AG04450 (cell line): ENCODE results near the gene HOXD4. TPM values are rescaled to one million over a fixed set of nuclear protein-coding genes. Genes with fewer than 3 reads are reported as not detected.

Source experiments
- CTCF ChIA-PET: fragments of 300-600, 350-600 bp; formaldehyde crosslinking; extraction: SDS; loops from one replicate; lab custom pipeline; 2022; ENCODE audit warnings: antibody characterized with exemption, inconsistent platforms; lab: Charles Lee
- POLR2A ChIA-PET: fragments of 350-600 bp; formaldehyde crosslinking; extraction: SDS; loops from one replicate; lab custom pipeline; 2021; ENCODE audit warnings: antibody characterized with exemption, inconsistent platforms; lab: Yijun Ruan, JAX
- DNase-seq: peaks from one replicate; pipeline ENCODE4 v3.0.0-alpha.2; 2011; ENCODE audit warnings: low read depth, low spot score
- H3K27ac ChIP-seq: one replicate; pipeline ENCODE4 v1.5.1; 2012; ENCODE audit warnings: low read depth, low read length, control low read depth
- H3K27me3 ChIP-seq: one replicate; pipeline ENCODE4 v1.6.0; 2012; ENCODE audit warnings: low read length; ENCODE audit not compliant: control insufficient read depth, insufficient read depth
- H3K4me3 ChIP-seq: 2 replicates; pipeline ENCODE4 v1.5.1; 2011; ENCODE audit warnings: mild to moderate bottlenecking, low read depth, low read length, control low read depth
- H3K9me3 ChIP-seq: 2 replicates; pipeline ENCODE4 v1.5.1; 2012; ENCODE audit warnings: low read length; ENCODE audit not compliant: control insufficient read depth, insufficient read depth
- polyA plus RNA-seq: library from polyadenylated mRNA; depleted of rRNA; stranded (reverse); fragments of >200 nt; gene quantifications from 2 replicates; pipeline ENCODE4 v1.2.3, GENCODE V29; 2011
- TF ChIP-seq, protein P1 (sequence below): IDR thresholded peaks from 2 replicates; pipeline ENCODE4 v1.5.1; 2011; ENCODE audit warnings: low read depth, low read length, control low read depth, inconsistent platforms

HOXD4 gene
- polyA plus RNA-seq, 1 experiment = not detected

DNA sequence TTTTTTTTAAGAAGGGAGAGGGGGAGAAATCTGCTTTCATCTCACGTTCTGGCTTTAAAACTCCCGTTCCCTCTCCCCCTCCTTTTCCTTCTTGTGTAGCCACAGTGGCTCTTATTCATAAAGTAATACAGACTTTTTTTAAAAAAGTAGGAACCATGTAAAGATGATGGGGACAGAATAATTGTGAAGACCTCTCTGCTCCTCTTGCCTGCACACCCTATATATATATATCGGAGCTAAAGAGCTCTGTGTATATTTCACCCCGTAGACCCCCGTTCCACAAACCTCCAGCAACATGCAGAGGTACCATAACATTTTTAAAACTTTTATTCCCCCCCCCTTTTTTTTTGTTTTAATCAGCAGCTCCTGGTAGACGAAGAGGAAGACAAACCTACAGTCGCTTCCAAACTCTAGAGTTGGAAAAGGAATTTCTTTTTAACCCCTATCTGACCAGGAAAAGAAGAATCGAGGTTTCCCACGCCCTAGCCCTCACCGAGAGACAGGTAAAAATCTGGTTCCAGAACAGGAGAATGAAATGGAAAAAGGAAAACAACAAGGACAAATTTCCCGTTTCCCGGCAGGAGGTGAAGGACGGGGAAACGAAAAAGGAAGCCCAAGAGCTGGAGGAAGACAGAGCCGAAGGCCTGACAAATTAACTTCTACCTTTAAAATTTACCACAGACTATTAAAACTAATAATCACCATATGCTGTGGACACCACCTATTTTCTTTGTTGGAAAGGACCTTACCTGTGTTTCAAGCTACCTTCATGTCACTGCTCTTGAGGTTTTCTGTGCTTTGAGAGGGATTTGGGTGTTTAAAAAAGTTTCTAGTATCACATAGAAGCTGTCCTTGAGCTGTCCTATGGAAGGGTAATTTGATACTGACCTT, 20.1 kb upstream of the HOXD4 start:
- TF ChIP-seq, protein P1, sequence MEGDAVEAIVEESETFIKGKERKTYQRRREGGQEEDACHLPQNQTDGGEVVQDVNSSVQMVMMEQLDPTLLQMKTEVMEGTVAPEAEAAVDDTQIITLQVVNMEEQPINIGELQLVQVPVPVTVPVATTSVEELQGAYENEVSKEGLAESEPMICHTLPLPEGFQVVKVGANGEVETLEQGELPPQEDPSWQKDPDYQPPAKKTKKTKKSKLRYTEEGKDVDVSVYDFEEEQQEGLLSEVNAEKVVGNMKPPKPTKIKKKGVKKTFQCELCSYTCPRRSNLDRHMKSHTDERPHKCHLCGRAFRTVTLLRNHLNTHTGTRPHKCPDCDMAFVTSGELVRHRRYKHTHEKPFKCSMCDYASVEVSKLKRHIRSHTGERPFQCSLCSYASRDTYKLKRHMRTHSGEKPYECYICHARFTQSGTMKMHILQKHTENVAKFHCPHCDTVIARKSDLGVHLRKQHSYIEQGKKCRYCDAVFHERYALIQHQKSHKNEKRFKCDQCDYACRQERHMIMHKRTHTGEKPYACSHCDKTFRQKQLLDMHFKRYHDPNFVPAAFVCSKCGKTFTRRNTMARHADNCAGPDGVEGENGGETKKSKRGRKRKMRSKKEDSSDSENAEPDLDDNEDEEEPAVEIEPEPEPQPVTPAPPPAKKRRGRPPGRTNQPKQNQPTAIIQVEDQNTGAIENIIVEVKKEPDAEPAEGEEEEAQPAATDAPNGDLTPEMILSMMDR = no peak
- DNase-seq = no peak
- CTCF ChIA-PET = interaction anchor here (0.6 to 5.0 kb wide), 16 partner anchors 9 to 1018 kb away, joined by 3 to 33 read pairs (median 5); no protein-coding TSS in a partner anchor
- Histone ChIP-seq H3K9me3 (peaks cover 4% of the 10 kb centered on the region; the same call in 1 of the 2 replicates), H3K27ac (no peak overlapping the region), H3K27me3 (peaks cover 88% of the 10 kb centered on the region), H3K4me3 (no peak overlapping the region)
- POLR2A ChIA-PET = no interaction called here

- H3K9me3 ChIP-seq = peaks cover 4% of the 10 kb centered on the region; the same call in 1 of the 2 replicates
- peaks cover 86% of the 10 kb centered on the region for H3K27me3 ChIP-seq
- H3K4me3 ChIP-seq = no peak overlapping the region
- no peak overlapping the region for H3K27ac ChIP-seq
- POLR2A ChIA-PET = no interaction called here
- TF ChIP-seq, protein P1 = no peak
- DNase-seq = no peak
- CTCF ChIA-PET = interaction anchor here (0.8 to 5.0 kb wide), 11 partner anchors 8 to 1017 kb away, joined by 3 to 33 read pairs (median 7); no protein-coding TSS in a partner anchor
Measured at GRCh38 chr2:176131848-176132158, 19.5 kb upstream of the HOXD4 start.

GRCh38 chr2:176132205-176133171, 18.9 kb upstream of the HOXD4 start:
- H3K4me3 ChIP-seq = peak overlapping the region; percentile 35
- POLR2A ChIA-PET = interaction anchor here (0.6 kb wide), 1 partner anchor 522 kb away, joined by 7 read pairs; no protein-coding TSS in a partner anchor

GRCh38 chr2:176133389-176133788, 18.0 kb upstream of the HOXD4 start:
- Histone ChIP-seq H3K4me3 (no peak overlapping the region), H3K27me3 (peaks cover 88% of the 10 kb centered on the region), H3K27ac (no peak overlapping the region), H3K9me3 (peaks cover 8% of the 10 kb centered on the region; the same call in 1 of the 2 replicates)
- TF ChIP-seq, protein P1 = no peak
- ChIA-PET POLR2A (interaction anchor here (0.6 kb wide), 1 partner anchor 521 kb away, joined by 7 read pairs; no protein-coding TSS in a partner anchor), CTCF (interaction anchor here (0.7 to 5.0 kb wide), 8 partner anchors 7 to 681 kb away, joined by 3 to 31 read pairs (median 4); no protein-coding TSS in a partner anchor)
- DNase-seq = no peak

More at GRCh38 chr2:176132205-176133171, 18.9 kb upstream of the HOXD4 start:
- Histone ChIP-seq H3K27me3 (peaks cover 87% of the 10 kb centered on the region), H3K27ac (no peak overlapping the region), H3K9me3 (peaks cover 8% of the 10 kb centered on the region; the same call in 1 of the 2 replicates)
- TF ChIP-seq, protein P1 = no peak
- DNase-seq = no peak
- CTCF ChIA-PET = interaction anchor here (0.6 to 5.0 kb wide), 16 partner anchors 8 to 1017 kb away, joined by 3 to 33 read pairs (median 4); no protein-coding TSS in a partner anchor
